IMR-90 (cell line): ENCODE results near the gene LPIN1.

ENCODE experiments used
- CEBPB ChIP-seq: IDR thresholded peaks from 2 replicates; pipeline ENCODE4 v1.6.1; 2012; ENCODE audit warnings: low read depth, low read length, improper control_type of control experiment
- CTCF ChIP-seq: conservative IDR thresholded peaks from 2 replicates; pipeline ENCODE4 v1.5.1; 2012; ENCODE audit warnings: mild to moderate bottlenecking, low read depth, low read length, improper control_type of control experiment
- ELK1 ChIP-seq: fragments of 150-350 bp; IDR thresholded peaks from 2 replicates; pipeline ENCODE4 v1.6.1; 2016; ENCODE audit warnings: low read depth, mild to moderate bottlenecking, low read length, moderate library complexity, borderline replicate concordance
- MAFK ChIP-seq: IDR thresholded peaks from 2 replicates; pipeline ENCODE4 v1.6.1; 2012; ENCODE audit warnings: low read depth, low read length, improper control_type of control experiment
- NFE2L2 ChIP-seq: fragments of 150-350 bp; IDR thresholded peaks from 2 replicates; pipeline ENCODE4 v1.6.1; 2016; ENCODE audit warnings: low read depth, mild to moderate bottlenecking, low read length
- POLR2A ChIP-seq: IDR thresholded peaks from 2 replicates; pipeline ENCODE4 v1.6.1; 2012; ENCODE audit warnings: mild to moderate bottlenecking, low read depth, low read length
- SMC3 ChIP-seq: fragments of 150-350 bp; IDR thresholded peaks from 2 replicates; pipeline ENCODE4 v1.6.1; 2016; ENCODE audit warnings: low read depth, mild to moderate bottlenecking, antibody characterized with exemption, low read length, moderate library complexity

- peak; percentile 71 for TF ChIP-seq CTCF
- no peak for TF ChIP-seq MAFK
- no peak for TF ChIP-seq ELK1
- TF ChIP-seq CEBPB, result no peak
- peak; percentile 54 for TF ChIP-seq SMC3
- no peak for TF ChIP-seq POLR2A
- no peak for TF ChIP-seq NFE2L2
Measured at GRCh38 chr2:11784747-11785610, 38.5 kb downstream of the LPIN1 start.
